NCI-H1048 (cell line): ENCODE results near the gene OR8B3.
"Not testable (repeated sequence)": the region's sequence is repeated elsewhere in the genome, so short reads cannot be mapped to it uniquely, and the experiment has no call there.

Experiments
- DNase-seq: peaks from one replicate; lab custom pipeline; 2025; lab: John Stamatoyannopoulos, UW

The OR8B3 gene, protein sequence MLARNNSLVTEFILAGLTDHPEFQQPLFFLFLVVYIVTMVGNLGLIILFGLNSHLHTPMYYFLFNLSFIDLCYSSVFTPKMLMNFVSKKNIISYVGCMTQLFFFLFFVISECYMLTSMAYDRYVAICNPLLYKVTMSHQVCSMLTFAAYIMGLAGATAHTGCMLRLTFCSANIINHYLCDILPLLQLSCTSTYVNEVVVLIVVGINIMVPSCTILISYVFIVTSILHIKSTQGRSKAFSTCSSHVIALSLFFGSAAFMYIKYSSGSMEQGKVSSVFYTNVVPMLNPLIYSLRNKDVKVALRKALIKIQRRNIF

DNA sequence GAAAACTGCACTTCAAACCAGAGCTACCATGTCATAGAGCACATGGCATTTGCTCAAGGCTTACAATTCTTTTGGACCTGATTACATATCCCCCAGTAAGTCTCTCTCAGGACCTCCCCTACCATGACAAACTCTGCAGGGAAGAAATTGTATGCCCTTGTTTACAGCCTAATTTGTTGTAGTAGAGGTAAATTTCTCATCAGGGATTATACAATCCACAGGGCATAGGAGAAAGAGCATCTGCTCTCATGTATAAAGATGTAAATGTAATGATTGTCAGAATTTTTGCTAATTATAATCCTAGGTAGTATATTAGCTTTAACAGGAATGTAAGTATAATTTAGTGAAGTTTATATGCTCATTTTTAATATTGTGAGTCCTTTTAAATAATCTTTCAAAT, at the start of gene OR8B3:
OR8B3 (minus strand) TSS at position 101 of the 400 bp plus-strand sequence. CDS start 1,673 bp downstream, outside the sequence.
- DNase-seq, result no peak

GRCh38 chr11:124446916-124447315, 48.1 kb upstream of the OR8B3 start:
- DNase-seq, result no peak

DNA sequence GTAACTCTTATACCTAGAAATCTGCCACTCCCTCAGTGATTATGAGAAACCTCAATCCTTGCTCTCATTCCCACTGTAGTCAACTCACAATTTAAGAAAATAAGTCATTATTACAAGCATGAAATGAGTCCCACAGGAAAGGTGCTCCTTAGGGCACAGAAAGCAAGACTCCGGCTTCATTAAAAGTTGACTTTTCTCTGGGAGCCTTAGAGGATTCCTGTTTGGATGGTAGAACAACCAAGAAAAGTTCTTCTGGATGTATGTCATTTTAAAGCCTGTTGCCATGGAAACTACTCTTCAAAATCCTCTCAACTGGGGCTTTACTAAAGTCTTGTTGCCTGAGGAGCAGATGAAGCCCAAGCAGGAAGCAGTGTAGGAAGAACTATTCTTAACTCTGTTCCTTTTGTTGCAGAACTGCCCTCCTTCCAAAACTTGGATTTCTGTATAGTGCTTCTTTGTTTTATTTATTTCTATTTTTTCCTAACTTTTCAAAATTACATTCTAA, 46.9 kb upstream of the OR8B3 start, which contains the start of gene OR8B8:
OR8B8 (minus strand) TSS at position 51 of the 505 bp plus-strand sequence. CDS start 4,611 bp downstream, outside the sequence.
- no peak for DNase-seq

DNA sequence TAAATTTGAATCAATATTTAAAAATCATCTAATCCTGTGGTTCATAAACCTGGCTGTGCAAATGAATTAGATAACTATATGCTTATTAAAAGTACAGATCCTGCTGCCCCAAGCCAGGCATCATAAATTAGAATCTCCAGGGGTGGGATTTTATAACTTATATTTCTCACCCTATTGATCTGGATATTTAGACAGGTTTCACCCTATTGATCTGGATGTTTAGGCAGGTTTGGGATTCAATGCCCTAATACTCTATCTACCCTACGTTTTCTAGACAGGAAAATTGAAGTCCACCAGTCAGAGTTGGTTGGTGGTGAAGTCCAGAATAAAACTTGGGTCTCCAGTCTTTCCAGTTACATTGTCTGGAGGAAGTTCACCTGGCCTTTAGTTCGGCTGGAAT, 44.0 kb upstream of the OR8B3 start:
- DNase-seq, result no peak

DNA sequence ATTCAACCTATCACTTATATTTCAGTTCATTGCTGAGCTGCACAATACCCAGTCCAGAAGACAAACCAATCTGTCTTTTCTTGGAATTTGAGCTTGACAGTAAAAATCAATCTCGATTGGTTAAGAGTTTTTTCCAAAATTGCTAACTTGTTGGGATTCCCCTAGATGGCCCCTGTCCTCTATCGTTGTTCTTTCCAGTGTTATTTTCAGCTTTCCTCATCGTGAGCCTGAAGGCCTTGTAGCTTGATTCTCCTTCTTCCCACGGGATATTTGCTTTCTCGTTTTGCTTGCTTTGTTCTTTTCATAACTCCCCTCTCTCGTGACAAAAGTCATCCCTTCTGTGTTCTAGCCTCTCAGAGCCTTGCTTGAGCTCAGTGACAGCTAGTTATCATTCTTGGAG, 43.6 kb upstream of the OR8B3 start:
- no peak for DNase-seq

GRCh38 chr11:124441519-124441918, 42.7 kb upstream of the OR8B3 start:
- DNase-seq, result no peak

DNA sequence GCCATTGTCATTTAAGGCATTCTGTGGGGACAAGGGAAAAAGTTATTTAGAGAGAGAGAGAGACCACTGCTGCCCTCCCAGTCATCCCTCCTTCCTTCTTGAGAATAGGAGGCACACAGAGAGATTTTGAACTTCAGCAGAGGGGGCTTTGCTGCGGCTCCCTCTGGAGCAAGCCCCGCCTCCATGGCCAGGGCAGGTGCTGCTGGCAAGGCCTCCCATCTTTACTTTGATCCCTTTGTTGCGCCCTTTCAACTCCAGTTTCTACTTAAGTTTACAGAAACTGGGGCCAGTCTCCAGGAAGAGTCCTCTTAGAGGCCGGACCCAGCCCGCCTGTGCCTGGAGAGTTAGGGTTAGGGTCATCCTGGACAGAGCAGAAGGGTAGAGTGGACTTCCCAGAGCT, 42.3 kb upstream of the OR8B3 start:
- DNase-seq, result no peak

DNA sequence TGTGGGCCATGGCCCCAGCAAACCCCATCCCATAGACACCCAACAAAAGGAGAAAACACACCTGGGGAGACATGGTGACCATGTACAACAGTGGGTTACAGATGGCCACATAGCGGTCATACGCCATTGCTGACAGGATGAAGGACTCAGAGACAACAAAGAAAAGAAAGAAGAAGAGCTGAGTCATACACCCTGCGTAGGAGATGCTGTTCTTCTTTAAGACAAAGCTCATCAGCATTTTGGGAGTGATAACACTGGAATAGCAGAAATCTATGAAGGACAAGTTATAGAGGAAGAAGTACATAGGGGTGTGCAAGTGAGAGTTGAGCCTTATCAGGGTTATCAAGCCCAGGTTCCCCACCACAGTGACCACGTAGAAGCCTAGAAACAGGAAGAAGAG, 41.8 kb upstream of the OR8B3 start:
- no peak for DNase-seq

GRCh38 chr11:124434699-124435098, 35.9 kb upstream of the OR8B3 start:
- DNase-seq, result no peak

DNA sequence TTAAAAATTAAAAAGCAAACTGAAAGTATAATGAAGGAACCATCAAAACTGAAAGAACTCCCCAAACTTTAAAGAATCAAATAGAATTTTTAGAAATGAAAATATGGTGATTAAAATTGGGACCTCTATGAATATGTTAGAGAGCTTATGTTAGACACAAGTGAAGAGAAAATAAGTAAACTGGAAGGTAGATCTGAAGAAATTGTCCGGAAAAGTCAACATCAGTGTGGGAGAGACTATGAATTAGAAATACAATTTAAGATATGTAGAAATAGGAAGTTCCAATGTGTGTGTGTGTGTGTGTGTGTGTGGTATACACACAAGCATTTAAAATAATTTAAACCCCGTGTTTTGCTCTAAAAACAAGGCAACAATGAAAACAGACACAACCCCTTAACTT, 30.8 kb upstream of the OR8B3 start:
- DNase-seq, result no peak

GRCh38 chr11:124424384-124424921, 25.6 kb upstream of the OR8B3 start, which contains the start of gene OR8B4:
Gene OR8B4, minus strand, starts transcription at chr11:124424871. Its CDS starts 0 bp downstream, at chr11:124424871.
- DNase-seq, result no peak

GRCh38 chr11:124421043-124421442, 22.2 kb upstream of the OR8B3 start:
- DNase-seq, result no peak

GRCh38 chr11:124415356-124415923, 16.6 kb upstream of the OR8B3 start:
- no peak for DNase-seq

DNA sequence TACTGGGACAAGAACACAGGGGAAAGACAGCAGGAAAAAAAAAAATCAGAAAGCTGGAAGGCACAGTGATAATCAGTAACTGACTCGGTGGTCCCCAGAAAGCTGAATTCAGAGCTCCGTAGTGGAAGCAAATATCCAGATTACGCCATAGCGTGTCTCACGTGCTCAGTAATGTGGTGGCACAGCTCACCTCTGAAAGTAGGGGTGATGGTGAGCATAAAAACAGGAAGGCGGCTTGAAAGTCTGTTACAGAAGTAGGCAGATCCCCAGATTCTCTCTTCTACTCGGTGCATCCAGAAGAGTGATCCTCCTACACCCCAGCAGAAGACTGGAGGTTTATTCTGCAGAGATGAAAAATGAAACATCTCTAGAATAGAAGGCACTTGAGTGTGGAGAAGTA, 11.1 kb upstream of the OR8B3 start:
- no peak for DNase-seq

- DNase-seq, result no peak
These were observed 6.8 kb upstream of the OR8B3 start for GRCh38 chr11:124405581-124405980.

GRCh38 chr11:124403186-124403585, 4.4 kb upstream of the OR8B3 start:
- not testable (repeated sequence) for DNase-seq

GRCh38 chr11:124402326-124402922, 3.6 kb upstream of the OR8B3 start:
- DNase-seq, result no peak

DNA sequence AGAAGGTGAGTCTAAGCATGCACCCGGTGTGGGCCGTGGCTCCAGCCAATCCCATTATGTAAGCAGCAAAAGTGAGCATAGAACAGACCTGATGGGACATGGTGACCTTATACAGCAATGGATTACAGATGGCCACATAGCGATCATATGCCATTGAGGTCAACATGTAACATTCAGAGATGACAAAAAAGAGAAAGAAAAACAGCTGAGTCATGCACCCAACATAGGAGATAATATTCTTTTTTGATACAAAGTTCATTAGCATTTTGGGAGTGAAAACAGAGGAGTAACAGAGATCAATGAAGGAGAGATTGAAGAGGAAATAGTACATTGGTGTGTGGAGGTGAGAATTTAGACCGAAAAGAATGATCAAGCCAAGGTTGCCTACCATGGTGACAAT, 2.0 kb downstream of the OR8B3 start:
- DNase-seq, result not testable (repeated sequence)

DNA sequence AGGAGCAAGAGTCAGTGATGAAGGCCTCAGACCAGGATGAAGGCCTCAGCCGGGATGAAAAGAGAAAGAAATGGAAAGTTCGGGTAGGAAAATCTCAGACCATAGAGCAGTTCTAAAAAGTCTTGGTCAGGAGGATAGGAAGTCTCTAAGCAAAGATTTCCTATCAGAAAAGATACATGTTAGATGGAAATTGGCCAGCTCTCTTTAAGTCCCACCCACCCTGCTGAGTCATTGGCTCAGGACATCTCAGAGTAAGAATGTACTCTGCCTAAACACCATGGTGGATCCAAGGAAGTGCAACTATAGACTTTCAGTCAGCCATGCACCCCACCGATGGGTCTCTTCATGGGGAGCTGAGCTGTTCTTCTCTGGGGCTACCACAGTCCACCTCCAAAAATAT, 4.4 kb downstream of the OR8B3 start:
- DNase-seq, result no peak

- DNase-seq, result no peak
These were observed 14.4 kb downstream of the OR8B3 start, which contains the start of gene OR8B2 for GRCh38 chr11:124384399-124384798. Gene OR8B2, minus strand, starts transcription at chr11:124384499. Its CDS starts 1,156 bp downstream, at chr11:124383343.

- not testable (repeated sequence) for DNase-seq
These were observed 16.0 kb downstream of the OR8B3 start for GRCh38 chr11:124382857-124383256.

DNA sequence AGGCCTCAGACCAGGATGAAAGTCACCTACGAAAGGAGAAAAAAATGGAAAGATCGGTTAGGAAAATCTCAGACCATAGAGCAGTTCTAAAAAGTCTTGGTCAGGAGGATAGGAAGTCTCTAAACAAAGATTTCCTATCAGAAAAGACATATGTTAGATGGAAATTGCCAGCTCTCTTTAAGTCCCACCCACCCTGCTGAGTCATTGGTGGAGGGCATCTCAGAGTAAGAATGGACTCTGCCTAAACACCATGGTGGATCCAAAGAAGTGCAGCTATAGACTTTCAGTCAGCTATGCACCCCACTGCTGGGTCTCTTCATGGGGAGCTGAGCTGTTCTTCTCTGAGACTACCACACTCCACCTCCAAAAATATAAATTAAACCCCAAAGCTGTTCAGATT, 18.2 kb downstream of the OR8B3 start:
- DNase-seq, result no peak

DNA sequence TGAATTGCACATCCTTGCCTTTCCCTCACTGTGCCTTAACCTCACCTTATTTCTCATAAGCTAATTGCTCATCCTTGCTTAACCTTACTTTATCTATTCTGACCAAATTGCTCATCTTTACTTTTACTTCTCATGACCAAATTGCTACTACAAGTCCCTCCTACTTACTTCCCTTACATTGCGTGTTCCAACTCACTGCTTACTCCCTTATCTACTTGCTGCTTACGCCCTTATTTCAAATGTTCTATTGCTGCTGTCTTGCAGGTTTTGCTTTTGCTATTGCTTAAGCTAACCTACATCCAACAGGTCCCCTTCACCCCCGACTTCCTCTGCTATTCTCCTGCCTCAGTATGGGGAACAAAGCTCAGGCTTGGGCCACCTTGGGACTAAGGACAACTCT, 22.5 kb downstream of the OR8B3 start:
- no peak for DNase-seq
